Peyer's patch (tissue), 4 donors: ENCODE measurements around the gene DOCK2.

Experiments
- CTCF ChIP-seq, 6 experiments: fragments of 450-650 bp in 4 of 6; fragments of 200-600 bp in 2 of 6; sonication (generic) in 1 of 6; IDR thresholded peaks; one replicate each; pipeline ENCODE4 v1.5.1; 2017 to 2019; ENCODE audit warnings: antibody characterized with exemption in 6 of 6, mild to moderate bottlenecking in 3 of 6, moderate library complexity in 1 of 6
- POLR2A ChIP-seq, 2 donors: fragments of 450-650 bp; IDR thresholded peaks; one replicate each; pipeline ENCODE4 v1.5.1; 2017; ENCODE audit warnings: antibody characterized with exemption in 2 of 2, mild to moderate bottlenecking in 2 of 2, moderate library complexity in 2 of 2

GRCh38 chr5:169591636-169592035 lies 45.4 kb upstream of the DOCK2 start:
- TF ChIP-seq CTCF (IDR thresholded peaks at IDR 0.05) = no peak
- TF ChIP-seq POLR2A (IDR thresholded peaks at IDR 0.05) = no peak
